Liver (tissue), 9 donors: Measurements from ENCODE around the gene KCNQ1. TPM values are rescaled to one million over a fixed set of nuclear protein-coding genes. Genes with fewer than 3 reads are reported as not detected.

Source experiments
- DNase-seq: peaks from one replicate; pipeline ENCODE4 v3.0.0-alpha.2; 2017; ENCODE audit warnings: low spot score
- H3K27ac ChIP-seq, 2 donors: one replicate each; pipeline ENCODE4 v1.7.0; 2013; ENCODE audit warnings: inconsistent platforms in 2 of 2, low read length in 2 of 2, control low read depth in 1 of 2, low read depth in 1 of 2, mild to moderate bottlenecking in 1 of 2
- H3K27me3 ChIP-seq, 4 donors: one replicate each; pipeline versions ENCODE4 v1.6.1 to v1.7.0; 2013; ENCODE audit warnings: low read length in 3 of 4, inconsistent platforms in 1 of 4, mild to moderate bottlenecking in 1 of 4, moderate library complexity in 1 of 4; ENCODE audit not compliant: control insufficient read depth in 4 of 4, insufficient read depth in 4 of 4
- H3K36me3 ChIP-seq, 4 donors: one replicate each; pipeline versions ENCODE4 v1.6.1 to v1.7.0; 2013; ENCODE audit warnings: low read length in 3 of 4, mild to moderate bottlenecking in 3 of 4, low read depth in 1 of 4, moderate library complexity in 1 of 4; ENCODE audit not compliant: control insufficient read depth in 4 of 4, insufficient read depth in 3 of 4
- H3K4me1 ChIP-seq, 4 donors: one replicate each; pipeline versions ENCODE4 v1.6.1 to v1.7.0; 2013; ENCODE audit warnings: low read length in 3 of 4, mild to moderate bottlenecking in 3 of 4, moderate library complexity in 1 of 4; ENCODE audit not compliant: control insufficient read depth in 4 of 4, insufficient read depth in 4 of 4
- H3K4me3 ChIP-seq, 3 donors: one replicate each; pipeline versions ENCODE4 v1.6.1 to v1.7.0; 2013; ENCODE audit warnings: low read length in 3 of 3, control low read depth in 1 of 3, low read depth in 1 of 3, mild to moderate bottlenecking in 1 of 3
- H3K9ac ChIP-seq, 2 donors: one replicate each; pipeline ENCODE4 v1.7.0; 2013; ENCODE audit warnings: low read length in 2 of 2, mild to moderate bottlenecking in 2 of 2, moderate library complexity in 2 of 2, control low read depth in 1 of 2, low read depth in 1 of 2
- H3K9me3 ChIP-seq, 4 donors: one replicate each; pipeline versions ENCODE4 v1.6.1 to v1.7.0; 2013; ENCODE audit warnings: low read length in 3 of 4; ENCODE audit not compliant: control insufficient read depth in 4 of 4
- ATF3 ChIP-seq: IDR thresholded peaks from 2 replicates; pipeline ENCODE4 v1.6.1; 2016; ENCODE audit warnings: antibody characterized with exemption
- EGR1 ChIP-seq, 2 donors: IDR thresholded peaks; 2 replicates each; pipeline ENCODE4 v1.6.1; 2016 to 2018; ENCODE audit warnings: antibody characterized with exemption in 2 of 2, low read depth in 2 of 2
- FOXA1 ChIP-seq: IDR thresholded peaks from 2 replicates; pipeline ENCODE4 v1.6.1; 2016; ENCODE audit warnings: antibody characterized with exemption
- FOXA2 ChIP-seq: IDR thresholded peaks from 2 replicates; pipeline ENCODE4 v1.6.1; 2016; ENCODE audit warnings: antibody characterized with exemption
- GABPA ChIP-seq, 2 donors: IDR thresholded peaks in 1 of 2; conservative IDR thresholded peaks in 1 of 2; 2 replicates each; pipeline ENCODE4 v1.6.1; 2016; ENCODE audit warnings: antibody characterized with exemption in 2 of 2, mild to moderate bottlenecking in 1 of 2, moderate library complexity in 1 of 2
- HNF4A ChIP-seq, 2 donors: conservative IDR thresholded peaks; 2 replicates each; pipeline ENCODE4 v1.6.1; 2016; ENCODE audit warnings: antibody characterized with exemption in 2 of 2, mild to moderate bottlenecking in 2 of 2
- HNF4G ChIP-seq: IDR thresholded peaks from 2 replicates; pipeline ENCODE4 v1.6.1; 2016; ENCODE audit warnings: antibody characterized with exemption
- JUND ChIP-seq, 2 donors: IDR thresholded peaks; 2 replicates each; pipeline ENCODE4 v1.6.1; 2016; ENCODE audit warnings: antibody characterized with exemption in 2 of 2
- NR2F2 ChIP-seq: IDR thresholded peaks from 2 replicates; pipeline ENCODE4 v1.6.1; 2016; ENCODE audit warnings: antibody characterized with exemption
- RAD21 ChIP-seq, 2 donors: IDR thresholded peaks; 2 replicates each; pipeline ENCODE4 v1.6.1; 2016; ENCODE audit warnings: antibody characterized with exemption in 2 of 2, mild to moderate bottlenecking in 2 of 2
- RXRA ChIP-seq, 2 donors: IDR thresholded peaks; 2 replicates each; pipeline ENCODE4 v1.6.1; 2017 to 2018; ENCODE audit warnings: antibody characterized with exemption in 2 of 2, mild to moderate bottlenecking in 1 of 2
- SP1 ChIP-seq: IDR thresholded peaks from 2 replicates; pipeline ENCODE4 v1.6.1; 2018; ENCODE audit warnings: antibody characterized with exemption, mild to moderate bottlenecking
- TAF1 ChIP-seq: conservative IDR thresholded peaks from 2 replicates; pipeline ENCODE4 v1.6.1; 2016; ENCODE audit warnings: antibody characterized with exemption, mild to moderate bottlenecking
- YY1 ChIP-seq: IDR thresholded peaks from 2 replicates; pipeline ENCODE4 v1.6.1; 2016; ENCODE audit warnings: antibody characterized with exemption, mild to moderate bottlenecking
- ZBTB33 ChIP-seq: IDR thresholded peaks from 2 replicates; pipeline ENCODE4 v1.6.1; 2016; ENCODE audit warnings: antibody characterized with exemption
- WGBS: extraction: QIAGEN DNeasy Blood & Tissue Kit; methylation state at CpG from one replicate; pipeline ENCODE4 v1.1.7; 2013; 5-methylcytosine and 5-hydroxymethylcytosine counted together
- polyA plus RNA-seq, 2 donors: library from polyadenylated mRNA; stranded (reverse) in 1 of 2; unstranded in 1 of 2; fragments of 200-250 nt in 1 of 2; fragments of >200 nt in 1 of 2; fragmentation: Nextera tagmentation in 1 of 2; extraction: Ambion mirVana in 1 of 2; gene quantifications; one replicate each; pipeline versions ENCODE4 v1.2.1 to v1.2.3, GENCODE V29; 2013 to 2015
- total RNA-seq, 2 donors: library from RNA; depleted of rRNA; stranded (reverse); fragments of >200 nt; gene quantifications; one replicate each; pipeline ENCODE4 v1.2.3, GENCODE V29; 2014
- TF ChIP-seq, protein P1 (sequence below): fragments of 150-350 bp; IDR thresholded peaks from 2 replicates; pipeline ENCODE4 v1.5.1; 2017; ENCODE audit warnings: improper control_type of control experiment, low read depth, low read length; ENCODE audit not compliant: missing input control
- TF ChIP-seq, protein P2 (sequence below): IDR thresholded peaks from 2 replicates; pipeline ENCODE4 v1.6.1; 2016; ENCODE audit warnings: antibody characterized with exemption, mild to moderate bottlenecking
- donor health status: healthy.
- donor health status: healthy.
- donor health status: healthy.
- donor health status: healthy.
- donor health status: healthy.

KCNQ1 gene
- total and polyA plus RNA-seq, 4 donors: 0.31 to 2.2 (median 1.5) TPM

- H3K27me3 ChIP-seq: peaks cover 0 to under 1% (median 0%) of the 10 kb centered on the region in 4 donors
- DNase-seq: no peak
- H3K36me3 ChIP-seq: no peaks in the 10 kb centered on the region
- H3K4me3 ChIP-seq: no peak overlapping the region
- no peaks in the 10 kb centered on the region for H3K4me1 ChIP-seq
- 92% methylated on average over 12 of the region's 12 CpGs for WGBS
- no peak overlapping the region for H3K27ac ChIP-seq
- no peaks in the 10 kb centered on the region for H3K9me3 ChIP-seq
- TF ChIP-seq YY1 (no peak), TAF1 (no peak), ZBTB33 (no peak), ATF3 (no peak), FOXA2 (no peak), SP1 (no peak), RXRA (IDR thresholded peaks at IDR 0.05) (no peak), JUND (IDR thresholded peaks at IDR 0.05) (no peak), FOXA1 (no peak), RAD21 (IDR thresholded peaks at IDR 0.05) (no peak), EGR1 (IDR thresholded peaks at IDR 0.05; ENCODE audit: low read depth in 2 of 2) (no peak), GABPA (IDR thresholded peaks at IDR 0.05 in 1 of 2, conservative IDR thresholded peaks at IDR 0.05 in 1 of 2) (no peak), HNF4G (no peak)
- TF ChIP-seq, protein P1, sequence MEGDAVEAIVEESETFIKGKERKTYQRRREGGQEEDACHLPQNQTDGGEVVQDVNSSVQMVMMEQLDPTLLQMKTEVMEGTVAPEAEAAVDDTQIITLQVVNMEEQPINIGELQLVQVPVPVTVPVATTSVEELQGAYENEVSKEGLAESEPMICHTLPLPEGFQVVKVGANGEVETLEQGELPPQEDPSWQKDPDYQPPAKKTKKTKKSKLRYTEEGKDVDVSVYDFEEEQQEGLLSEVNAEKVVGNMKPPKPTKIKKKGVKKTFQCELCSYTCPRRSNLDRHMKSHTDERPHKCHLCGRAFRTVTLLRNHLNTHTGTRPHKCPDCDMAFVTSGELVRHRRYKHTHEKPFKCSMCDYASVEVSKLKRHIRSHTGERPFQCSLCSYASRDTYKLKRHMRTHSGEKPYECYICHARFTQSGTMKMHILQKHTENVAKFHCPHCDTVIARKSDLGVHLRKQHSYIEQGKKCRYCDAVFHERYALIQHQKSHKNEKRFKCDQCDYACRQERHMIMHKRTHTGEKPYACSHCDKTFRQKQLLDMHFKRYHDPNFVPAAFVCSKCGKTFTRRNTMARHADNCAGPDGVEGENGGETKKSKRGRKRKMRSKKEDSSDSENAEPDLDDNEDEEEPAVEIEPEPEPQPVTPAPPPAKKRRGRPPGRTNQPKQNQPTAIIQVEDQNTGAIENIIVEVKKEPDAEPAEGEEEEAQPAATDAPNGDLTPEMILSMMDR: no peak
- TF ChIP-seq, protein P2, sequence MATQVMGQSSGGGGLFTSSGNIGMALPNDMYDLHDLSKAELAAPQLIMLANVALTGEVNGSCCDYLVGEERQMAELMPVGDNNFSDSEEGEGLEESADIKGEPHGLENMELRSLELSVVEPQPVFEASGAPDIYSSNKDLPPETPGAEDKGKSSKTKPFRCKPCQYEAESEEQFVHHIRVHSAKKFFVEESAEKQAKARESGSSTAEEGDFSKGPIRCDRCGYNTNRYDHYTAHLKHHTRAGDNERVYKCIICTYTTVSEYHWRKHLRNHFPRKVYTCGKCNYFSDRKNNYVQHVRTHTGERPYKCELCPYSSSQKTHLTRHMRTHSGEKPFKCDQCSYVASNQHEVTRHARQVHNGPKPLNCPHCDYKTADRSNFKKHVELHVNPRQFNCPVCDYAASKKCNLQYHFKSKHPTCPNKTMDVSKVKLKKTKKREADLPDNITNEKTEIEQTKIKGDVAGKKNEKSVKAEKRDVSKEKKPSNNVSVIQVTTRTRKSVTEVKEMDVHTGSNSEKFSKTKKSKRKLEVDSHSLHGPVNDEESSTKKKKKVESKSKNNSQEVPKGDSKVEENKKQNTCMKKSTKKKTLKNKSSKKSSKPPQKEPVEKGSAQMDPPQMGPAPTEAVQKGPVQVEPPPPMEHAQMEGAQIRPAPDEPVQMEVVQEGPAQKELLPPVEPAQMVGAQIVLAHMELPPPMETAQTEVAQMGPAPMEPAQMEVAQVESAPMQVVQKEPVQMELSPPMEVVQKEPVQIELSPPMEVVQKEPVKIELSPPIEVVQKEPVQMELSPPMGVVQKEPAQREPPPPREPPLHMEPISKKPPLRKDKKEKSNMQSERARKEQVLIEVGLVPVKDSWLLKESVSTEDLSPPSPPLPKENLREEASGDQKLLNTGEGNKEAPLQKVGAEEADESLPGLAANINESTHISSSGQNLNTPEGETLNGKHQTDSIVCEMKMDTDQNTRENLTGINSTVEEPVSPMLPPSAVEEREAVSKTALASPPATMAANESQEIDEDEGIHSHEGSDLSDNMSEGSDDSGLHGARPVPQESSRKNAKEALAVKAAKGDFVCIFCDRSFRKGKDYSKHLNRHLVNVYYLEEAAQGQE: no peak
- no peak overlapping the region for H3K9ac ChIP-seq
Observed at GRCh38 chr11:2844996-2845395, 400.2 kb downstream of the KCNQ1 start.

- Histone ChIP-seq H3K36me3 (no peaks in the 10 kb centered on the region), H3K9me3 (no peaks in the 10 kb centered on the region), H3K9ac (no peak overlapping the region), H3K27ac (no peak overlapping the region), H3K4me3 (no peak overlapping the region), H3K4me1 (no peaks in the 10 kb centered on the region), H3K27me3 (peaks cover 0 to 9% (median 0%) of the 10 kb centered on the region in 4 donors)
- DNase-seq: no peak
- 87% methylated on average over 17 of the region's 17 CpGs for WGBS
- TF ChIP-seq HNF4G: no peak
- no peak for TF ChIP-seq JUND (IDR thresholded peaks at IDR 0.05)
- TF ChIP-seq, protein P2: no peak
- no peak for TF ChIP-seq SP1
- TF ChIP-seq GABPA (IDR thresholded peaks at IDR 0.05 in 1 of 2, conservative IDR thresholded peaks at IDR 0.05 in 1 of 2): no peak
- no peak for TF ChIP-seq YY1
- no peak for TF ChIP-seq TAF1
- TF ChIP-seq NR2F2: no peak
- no peak for TF ChIP-seq ATF3
- no peak for TF ChIP-seq FOXA2
- no peak for TF ChIP-seq HNF4A (conservative IDR thresholded peaks at IDR 0.05)
Observed at GRCh38 chr11:2846056-2846455, 401.2 kb downstream of the KCNQ1 start.
